Kidney epithelial cell (primary cell): ENCODE results near the gene RAB36. TPM values are rescaled to one million over a fixed set of nuclear protein-coding genes. Genes with fewer than 3 reads are reported as not detected.

ENCODE experiments used
- DNase-seq: peaks from one replicate; pipeline ENCODE4 v3.0.0-alpha.2; 2010; ENCODE audit warnings: low read depth
- H3K27me3 ChIP-seq: 2 replicates; pipeline ENCODE4 v1.6.0; 2011; ENCODE audit warnings: low read length; ENCODE audit not compliant: control insufficient read depth, insufficient read depth
- H3K36me3 ChIP-seq: 2 replicates; pipeline ENCODE4 v1.5.1; 2011; ENCODE audit warnings: low read length; ENCODE audit not compliant: control insufficient read depth, insufficient read depth
- H3K4me3 ChIP-seq: 2 replicates; pipeline ENCODE4 v1.5.1; 2011; ENCODE audit warnings: low read depth, mild to moderate bottlenecking, control low read depth, low read length
- CTCF ChIP-seq: IDR thresholded peaks from 2 replicates; pipeline ENCODE4 v1.5.1; 2011; ENCODE audit warnings: mild to moderate bottlenecking, moderate library complexity, low read length, control low read depth, inconsistent platforms; ENCODE audit not compliant: insufficient read depth, poor library complexity, severe bottlenecking
- total RNA-seq: library from RNA; depleted of rRNA; stranded (reverse); fragments of >200 nt; gene quantifications from 2 replicates; pipeline ENCODE4 v1.2.3, GENCODE V29; 2015

RAB36 gene
- total RNA-seq, 1 donor from 2014 or later, result 5.7 TPM

- Histone ChIP-seq H3K36me3 (no peaks in the 10 kb centered on the region), H3K27me3 (no peaks in the 10 kb centered on the region), H3K4me3 (no peak overlapping the region)
- TF ChIP-seq CTCF, result no peak
- DNase-seq, result no peak
Observed at GRCh38 chr22:23202812-23203451, 57.7 kb downstream of the RAB36 start.

GRCh38 chr22:23203452-23204124 lies 58.3 kb downstream of the RAB36 start:
- DNase-seq, result no peak
- Histone ChIP-seq H3K36me3 (no peaks in the 10 kb centered on the region), H3K4me3 (no peak overlapping the region), H3K27me3 (no peaks in the 10 kb centered on the region)
- TF ChIP-seq CTCF, result no peak

- no peaks in the 10 kb centered on the region for H3K36me3 ChIP-seq
Observed at GRCh38 chr22:23204125-23204488, 58.8 kb downstream of the RAB36 start.

GRCh38 chr22:23204541-23205157 lies 59.4 kb downstream of the RAB36 start:
- H3K27me3 ChIP-seq, result no peaks in the 10 kb centered on the region
- DNase-seq, result no peak
- no peak overlapping the region for H3K4me3 ChIP-seq
- no peak for TF ChIP-seq CTCF
- H3K36me3 ChIP-seq, result no peaks in the 10 kb centered on the region

More at GRCh38 chr22:23204125-23204488, 58.8 kb downstream of the RAB36 start:
- no peaks in the 10 kb centered on the region for H3K27me3 ChIP-seq
- TF ChIP-seq CTCF, result no peak
- no peak overlapping the region for H3K4me3 ChIP-seq
- no peak for DNase-seq

- H3K4me3 ChIP-seq, result no peak overlapping the region
- TF ChIP-seq CTCF, result no peak
- no peaks in the 10 kb centered on the region for H3K36me3 ChIP-seq
- H3K27me3 ChIP-seq, result no peaks in the 10 kb centered on the region
- no peak for DNase-seq
Observed at GRCh38 chr22:23205339-23206049, 60.2 kb downstream of the RAB36 start.
